CD4-positive, alpha-beta memory T cell (primary cell): ENCODE results near the gene DNPEP. TPM values are rescaled to one million over a fixed set of nuclear protein-coding genes. Genes with fewer than 3 reads are reported as not detected.
"Not testable (repeated sequence)": the region's sequence is repeated elsewhere in the genome, so short reads cannot be mapped to it uniquely, and the experiment has no call there.

ENCODE experiments used
- CTCF ChIA-PET: fragments of 350-600 bp; sonication (Branson Sonifier 250); formaldehyde crosslinking; loops from one replicate; lab custom pipeline; 2021; ENCODE audit warnings: inconsistent platforms; ENCODE audit not compliant: partially characterized antibody; lab: Charles Lee
- POLR2A ChIA-PET: fragments of 350-600 bp; sonication (Branson Sonifier 250); formaldehyde crosslinking; loops from one replicate; lab custom pipeline; 2021; ENCODE audit not compliant: partially characterized antibody; lab: Charles Lee
- DNase-seq, 5 donors: peaks; one replicate each; pipeline versions ENCODE4 v3.0.0 to v3.0.0-alpha.2; 2020 to 2022; ENCODE audit warnings: mixed read lengths in 1 of 5
- H3K27ac ChIP-seq: one replicate; pipeline ENCODE4 v1.7.0; 2013; ENCODE audit warnings: low read depth, low read length
- H3K27me3 ChIP-seq: 2 replicates; pipeline ENCODE4 v1.7.0; 2013; ENCODE audit warnings: mild to moderate bottlenecking, low read length, moderate library complexity; ENCODE audit not compliant: insufficient read depth
- H3K36me3 ChIP-seq: 2 replicates; pipeline ENCODE4 v1.7.0; 2013; ENCODE audit warnings: mild to moderate bottlenecking, low read length, moderate library complexity; ENCODE audit not compliant: insufficient read depth
- H3K4me1 ChIP-seq: 2 replicates; pipeline ENCODE4 v1.7.0; 2013; ENCODE audit warnings: mild to moderate bottlenecking, low read length, moderate library complexity; ENCODE audit not compliant: insufficient read depth
- H3K4me3 ChIP-seq, 2 donors: one replicate each; pipeline ENCODE4 v1.7.0; 2013; ENCODE audit warnings: low read length in 2 of 2, mild to moderate bottlenecking in 1 of 2
- H3K9me3 ChIP-seq, 2 donors: one replicate each; pipeline ENCODE4 v1.7.0; 2013; ENCODE audit warnings: low read length in 2 of 2, control low read depth in 1 of 2; ENCODE audit not compliant: control insufficient read depth in 1 of 2
- H3K27ac Mint-ChIP-seq, 7 donors: one replicate each; pipeline ENCODE4 v1.8.0; 2020 to 2021; ENCODE audit warnings: mixed read lengths in 7 of 7, mild to moderate bottlenecking in 6 of 7, inconsistent platforms in 3 of 7, moderate library complexity in 3 of 7
- H3K27me3 Mint-ChIP-seq, 2 donors: one replicate each; pipeline ENCODE4 v1.8.0; 2020 to 2021; ENCODE audit warnings: mixed read lengths in 2 of 2
- H3K36me3 Mint-ChIP-seq, 2 donors: one replicate each; pipeline ENCODE4 v1.8.0; 2020 to 2021; ENCODE audit warnings: mixed read lengths in 2 of 2, inconsistent platforms in 1 of 2, mild to moderate bottlenecking in 1 of 2
- H3K4me1 Mint-ChIP-seq, 4 donors: one replicate each; pipeline ENCODE4 v1.8.0; 2020 to 2021; ENCODE audit warnings: mixed read lengths in 4 of 4, mild to moderate bottlenecking in 1 of 4
- H3K4me3 Mint-ChIP-seq, 8 donors: one replicate each; pipeline ENCODE4 v1.8.0; 2020 to 2021; ENCODE audit warnings: mixed read lengths in 8 of 8, mild to moderate bottlenecking in 7 of 8, moderate library complexity in 6 of 8, inconsistent platforms in 3 of 8
- H3K9me3 Mint-ChIP-seq, 8 donors: one replicate each; pipeline ENCODE4 v1.8.0; 2020 to 2021; ENCODE audit warnings: mixed read lengths in 8 of 8, mild to moderate bottlenecking in 5 of 8, inconsistent platforms in 3 of 8, moderate library complexity in 1 of 8
- intact Hi-C: fragments of 100-400 bp; cut with micrococcal nuclease; formaldehyde crosslinking; loops from one replicate; pipeline ENCODE4 v1.15.1; 2023
- polyA plus RNA-seq, 2 donors: library from polyadenylated mRNA; unstranded; fragments of 300-500 nt; fragmentation: Illumina TruSeq; gene quantifications; one replicate each; pipeline ENCODE4 v1.2.3, GENCODE V29; 2021
- total RNA-seq, 2 experiments: library from RNA; stranded (reverse); gene quantifications; one replicate each; pipeline ENCODE4 v1.2.3, GENCODE V29; 2021

DNPEP gene
- total and polyA plus RNA-seq, 4 experiments from 2014 or later = 57.8 to 75.9 (median 71.8) TPM

GRCh38 chr2:219395056-219395455 is 7.3 kb upstream of the DNPEP start:
- H3K9me3 ChIP-seq, POLR2A ChIA-PET, H3K27ac Mint-ChIP-seq, H3K9me3 Mint-ChIP-seq, H3K27ac ChIP-seq, intact Hi-C loops, H3K4me3 Mint-ChIP-seq, CTCF ChIA-PET, H3K4me3 ChIP-seq, H3K36me3 Mint-ChIP-seq, H3K27me3 Mint-ChIP-seq, H3K36me3 ChIP-seq, H3K27me3 ChIP-seq, DNase-seq: not testable (repeated sequence)
- peaks cover 8 to 11% (median 9%) of the 10 kb centered on the region in 4 donors for H3K4me1 Mint-ChIP-seq
- peaks cover 11% of the 10 kb centered on the region for H3K4me1 ChIP-seq

GRCh38 chr2:219392754-219393153 is 5.0 kb upstream of the DNPEP start:
- H3K27ac ChIP-seq = no peak overlapping the region
- H3K4me1 ChIP-seq = peaks cover 19% of the 10 kb centered on the region
- H3K27ac Mint-ChIP-seq = peak overlapping the region in 1 of 7 donors; percentile 48
- H3K9me3 Mint-ChIP-seq = peaks cover 0 to 2% (median 0%) of the 10 kb centered on the region in 8 donors
- POLR2A ChIA-PET = no interaction called here
- H3K27me3 Mint-ChIP-seq = peaks cover 0 to 2% of the 10 kb centered on the region in 2 donors
- intact Hi-C loops = no loop called here
- peaks cover 14 to 20% (median 16%) of the 10 kb centered on the region in 4 donors for H3K4me1 Mint-ChIP-seq
- H3K4me3 ChIP-seq = no peak overlapping the region
- no peak for DNase-seq
- H3K36me3 ChIP-seq = no peaks in the 10 kb centered on the region
- H3K9me3 ChIP-seq = no peaks in the 10 kb centered on the region
- no peaks in the 10 kb centered on the region for H3K36me3 Mint-ChIP-seq
- no peak overlapping the region for H3K4me3 Mint-ChIP-seq
- no peaks in the 10 kb centered on the region for H3K27me3 ChIP-seq
- CTCF ChIA-PET = interaction anchor here (0.7 to 2.5 kb wide), 3 partner anchors 10 to 138 kb away, joined by 4 to 18 read pairs (median 11); no protein-coding TSS in a partner anchor

- Histone ChIP-seq H3K27ac (peak overlapping the region; percentile 77), H3K36me3 (peaks cover 20% of the 10 kb centered on the region), H3K4me1 (peaks cover 22% of the 10 kb centered on the region), H3K9me3 (no peaks in the 10 kb centered on the region), H3K4me3 (peak overlapping the region; percentile 30), H3K27me3 (no peaks in the 10 kb centered on the region)
- ChIA-PET CTCF (interaction anchor here (0.9 to 4.3 kb wide), 15 partner anchors 10 to 729 kb away, joined by 3 to 43 read pairs (median 7); partner anchors contain the start of genes BCS1L, GMPPA, NHEJ1 and TUBA4A), POLR2A (interaction anchor here (0.7 to 2.7 kb wide), 17 partner anchors 8 to 730 kb away, joined by 3 to 23 read pairs (median 5); partner anchors contain the start of genes ANKZF1, ATG9A, BCS1L and CHPF)
- Mint-ChIP-seq H3K9me3 (peaks cover 0 to 1% (median 0%) of the 10 kb centered on the region in 8 donors), H3K27me3 (peaks cover 0 to 2% of the 10 kb centered on the region in 2 donors), H3K36me3 (peaks cover 7 to 28% of the 10 kb centered on the region in 2 donors), H3K4me1 (peaks cover 8 to 36% (median 20%) of the 10 kb centered on the region in 4 donors), H3K4me3 (peak overlapping the region in 7 of 8 donors; percentile 40 to 82 (median 73)), H3K27ac (peak overlapping the region; percentile 90 to 96 (median 92))
- DNase-seq = no peak
- intact Hi-C loops = loop anchor here (1.0 to 5.0 kb wide), 14 partner anchors 92 to 1117 kb away; partner anchors contain the start of genes AAMP, BCS1L, CHPF and CNOT9
Observed at GRCh38 chr2:219388907-219389156, 1.1 kb upstream of the DNPEP start.

GRCh38 chr2:219388121-219388906 is 602 bp upstream of the DNPEP start:
- Mint-ChIP-seq H3K9me3 (no peaks in the 10 kb centered on the region), H3K27me3 (no peaks in the 10 kb centered on the region), H3K4me3 (peak overlapping the region; percentile 63 to 96 (median 72)), H3K36me3 (peaks cover 12 to 33% of the 10 kb centered on the region in 2 donors), H3K4me1 (peaks cover 11 to 36% (median 22%) of the 10 kb centered on the region in 4 donors), H3K27ac (peak overlapping the region; percentile 90 to 96 (median 92))
- Histone ChIP-seq H3K4me3 (peak overlapping the region; percentile 30), H3K4me1 (peaks cover 22% of the 10 kb centered on the region), H3K27ac (peak overlapping the region; percentile 77), H3K27me3 (no peaks in the 10 kb centered on the region), H3K36me3 (peaks cover 20% of the 10 kb centered on the region), H3K9me3 (no peaks in the 10 kb centered on the region)
- peak; percentile 97 to 99 (median 98) for DNase-seq
- intact Hi-C loops = loop anchor here (1.0 to 5.0 kb wide), 14 partner anchors 91 to 1116 kb away; partner anchors contain the start of genes AAMP, BCS1L, CHPF and CNOT9
- CTCF ChIA-PET = interaction anchor here (0.6 to 4.3 kb wide), 17 partner anchors 10 to 729 kb away, joined by 3 to 43 read pairs (median 6); partner anchors contain the start of genes BCS1L, GMPPA, NHEJ1 and TTLL4
- POLR2A ChIA-PET = interaction anchor here (0.7 to 2.7 kb wide), 22 partner anchors 9 to 729 kb away, joined by 3 to 23 read pairs (median 5); partner anchors contain the start of genes ANKZF1, ATG9A, BCS1L and CHPF

- POLR2A ChIA-PET = interaction anchor here (0.9 to 2.7 kb wide), 12 partner anchors 9 to 494 kb away, joined by 3 to 23 read pairs (median 5); partner anchors contain the start of genes ANKZF1, ATG9A, DNAJB2 and GLB1L
- Mint-ChIP-seq H3K27me3 (no peaks in the 10 kb centered on the region), H3K4me1 (peaks cover 11 to 36% (median 22%) of the 10 kb centered on the region in 4 donors), H3K4me3 (peak overlapping the region; percentile 92 to 98 (median 96)), H3K9me3 (no peaks in the 10 kb centered on the region), H3K36me3 (peaks cover 24 to 48% of the 10 kb centered on the region in 2 donors), H3K27ac (peak overlapping the region; percentile 95 to 98 (median 97))
- DNase-seq = no peak
- Histone ChIP-seq H3K4me1 (peaks cover 22% of the 10 kb centered on the region), H3K4me3 (peak overlapping the region; percentile 75 to 88), H3K27me3 (no peaks in the 10 kb centered on the region), H3K36me3 (peaks cover 34% of the 10 kb centered on the region), H3K27ac (peak overlapping the region; percentile 94), H3K9me3 (no peaks in the 10 kb centered on the region)
- CTCF ChIA-PET = interaction anchor here (0.6 to 4.3 kb wide), 5 partner anchors 16 to 676 kb away, joined by 3 to 43 read pairs (median 6); partner anchors contain the start of genes NHEJ1 and TTLL4
- intact Hi-C loops = loop anchor here (5.0 kb wide), 4 partner anchors 89 to 1114 kb away; partner anchors contain the start of genes AAMP and PNKD
Observed at GRCh38 chr2:219386532-219387280, 1.0 kb downstream of the DNPEP start.

GRCh38 chr2:219385958-219386520 is 1.7 kb downstream of the DNPEP start:
- peak overlapping the region in 3 of 7 donors; percentile 52 to 86 (median 63) for H3K27ac Mint-ChIP-seq
- H3K9me3 Mint-ChIP-seq = no peaks in the 10 kb centered on the region
- POLR2A ChIA-PET = interaction anchor here (1.2 to 2.7 kb wide), 3 partner anchors 107 to 210 kb away, joined by 3 to 23 read pairs (median 6); partner anchors contain the start of genes ANKZF1, ATG9A and DNAJB2
- H3K4me1 Mint-ChIP-seq = peaks cover 11 to 36% (median 22%) of the 10 kb centered on the region in 4 donors
- peaks cover 40% of the 10 kb centered on the region for H3K36me3 ChIP-seq
- peaks cover 30 to 55% of the 10 kb centered on the region in 2 donors for H3K36me3 Mint-ChIP-seq
- DNase-seq = no peak
- no peaks in the 10 kb centered on the region for H3K27me3 Mint-ChIP-seq
- peaks cover 22% of the 10 kb centered on the region for H3K4me1 ChIP-seq
- CTCF ChIA-PET = no interaction called here
- H3K4me3 ChIP-seq = no peak overlapping the region
- no peaks in the 10 kb centered on the region for H3K27me3 ChIP-seq
- intact Hi-C loops = loop anchor here (5.0 kb wide), 4 partner anchors 89 to 1114 kb away; partner anchors contain the start of genes AAMP and PNKD
- no peaks in the 10 kb centered on the region for H3K9me3 ChIP-seq
- peak overlapping the region; percentile 44 to 98 (median 82) for H3K4me3 Mint-ChIP-seq
- H3K27ac ChIP-seq = no peak overlapping the region
